Hepatocyte (in vitro differentiated cells): ENCODE measurements around the gene DNMT3A.

Source experiments
- CTCF ChIP-seq: fragments of 200-600 bp; sonication (generic); IDR thresholded peaks from 2 replicates; pipeline ENCODE4 v1.5.1; 2016; ENCODE audit warnings: antibody characterized with exemption, mild to moderate bottlenecking; ENCODE audit not compliant: poor library complexity
- EZH2phosphoT487 ChIP-seq: fragments of 200-600 bp; sonication (generic); IDR thresholded peaks from one replicate; pipeline ENCODE4 v1.6.1; 2018; ENCODE audit warnings: antibody characterized with exemption, mild to moderate bottlenecking, low read depth, moderate library complexity; ENCODE audit not compliant: unreplicated experiment, severe bottlenecking

GRCh38 chr2:25330937-25331336, 10.8 kb downstream of the DNMT3A start:
- TF ChIP-seq CTCF (no peak), EZH2phosphoT487 (no peak)
